ENCODE measurements around the gene SCAF8. TPM values are rescaled to one million over a fixed set of nuclear protein-coding genes. Genes with fewer than 3 reads are reported as not detected.

Gene SCAF8
- total and polyA plus RNA-seq, 2 of the 8 experiments (the other 6 are each of a cell fraction or from before 2014, with no cell fraction given) = 20.3 to 46.3 TPM

GRCh38 chr6:154786144-154786868, 53.1 kb downstream of the SCAF8 start (continued):
- TF ChIP-seq CHD7 (IDR thresholded peaks at IDR 0.05; ENCODE audit: insufficient replicate concordance, low read length) (no peak), E2F6 (IDR thresholded peaks at IDR 0.05) (no peak), MAX (IDR thresholded peaks at IDR 0.05) (no peak), ATF3 (IDR thresholded peaks at IDR 0.05; ENCODE audit: insufficient read depth, low read depth, low read length) (no peak), BACH1 (IDR thresholded peaks at IDR 0.05; ENCODE audit: low read length) (no peak), CHD2 (IDR thresholded peaks at IDR 0.05; ENCODE audit: low read length) (no peak), RXRA (IDR thresholded peaks at IDR 0.05; ENCODE audit: insufficient read depth, low read depth, low read length) (no peak), CTBP2 (IDR thresholded peaks at IDR 0.05; ENCODE audit: borderline replicate concordance, insufficient read depth, insufficient read length, low read length) (no peak), BRCA1 (IDR thresholded peaks at IDR 0.05; ENCODE audit: low read depth, low read length) (no peak)
